H1 (cell line): ENCODE results near the gene UVRAG.
"Not testable (repeated sequence)": the region's sequence is repeated elsewhere in the genome, so short reads cannot be mapped to it uniquely, and the experiment has no call there.

Source experiments
- CEBPB ChIP-seq: IDR thresholded peaks from 2 replicates; pipeline ENCODE4 v1.6.1; 2012; ENCODE audit warnings: low read depth, low read length
- CREB1 ChIP-seq: IDR thresholded peaks from 2 replicates; pipeline ENCODE4 v1.6.1; 2012; ENCODE audit warnings: inconsistent platforms
- CTCF ChIP-seq, 3 experiments: IDR thresholded peaks; 1 replicate in 2 of 3; 2 replicates in 1 of 3; pipeline versions ENCODE4 v1.5.1 to v1.6.1; 2011; ENCODE audit warnings: low read length in 3 of 3, mild to moderate bottlenecking in 3 of 3, inconsistent platforms in 2 of 3, low read depth in 1 of 3, moderate library complexity in 1 of 3; ENCODE audit not compliant: insufficient read depth in 1 of 3; ENCODE audit errors: control extremely low read depth in 1 of 3
- EP300 ChIP-seq, 2 experiments: IDR thresholded peaks; 1 replicate in 1 of 2; 2 replicates in 1 of 2; pipeline ENCODE4 v1.6.1; 2011 to 2012; ENCODE audit warnings: low read depth in 2 of 2, low read length in 2 of 2, mild to moderate bottlenecking in 2 of 2, borderline replicate concordance in 1 of 2, inconsistent platforms in 1 of 2, moderate library complexity in 1 of 2
- EZH2 ChIP-seq: fragments of 200-600 bp; sonication (generic); IDR thresholded peaks from 2 replicates; pipeline ENCODE4 v1.7.1; 2012; ENCODE audit warnings: low read depth, mild to moderate bottlenecking, moderate library complexity, low read length, inconsistent platforms; ENCODE audit not compliant: severe bottlenecking
- POLR2A ChIP-seq, 2 experiments: IDR thresholded peaks; 1 replicate in 1 of 2; 2 replicates in 1 of 2; pipeline ENCODE4 v1.6.1; 2011; ENCODE audit warnings: low read depth in 2 of 2, low read length in 2 of 2, mild to moderate bottlenecking in 2 of 2; ENCODE audit errors: control extremely low read depth in 1 of 2
- POLR2AphosphoS5 ChIP-seq: IDR thresholded peaks from 2 replicates; pipeline ENCODE4 v1.6.1; 2011; ENCODE audit warnings: low read depth, low read length
- RAD21 ChIP-seq, 2 experiments: IDR thresholded peaks in 1 of 2; conservative IDR thresholded peaks in 1 of 2; 2 replicates each; pipeline ENCODE4 v1.6.1; 2011; ENCODE audit warnings: low read depth in 2 of 2, low read length in 2 of 2, improper control_type of control experiment in 1 of 2, inconsistent platforms in 1 of 2, mild to moderate bottlenecking in 1 of 2, moderate library complexity in 1 of 2
- YY1 ChIP-seq: IDR thresholded peaks from 2 replicates; pipeline ENCODE4 v1.6.1; 2011; ENCODE audit warnings: low read depth, mild to moderate bottlenecking, low read length

DNA sequence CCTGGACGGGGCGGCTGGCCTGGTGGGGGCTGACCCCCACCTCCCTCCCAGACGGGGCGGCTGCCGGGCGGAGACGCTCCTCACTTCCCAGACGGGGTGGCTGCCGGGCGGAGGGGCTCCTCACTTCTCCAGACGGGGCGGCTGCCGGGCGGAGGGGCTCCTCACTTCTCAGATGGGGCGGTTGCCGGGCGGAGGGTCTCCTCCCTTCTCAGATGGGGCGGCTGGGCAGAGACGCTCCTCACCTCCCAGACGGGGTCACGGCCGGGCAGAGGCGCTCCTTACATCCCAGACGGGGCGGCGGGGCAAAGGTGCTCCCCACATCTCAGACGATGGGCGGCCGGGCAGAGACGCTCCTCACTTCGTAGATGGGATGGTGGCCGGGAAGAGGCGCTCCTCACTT lies 62.9 kb downstream of the UVRAG start:
- TF ChIP-seq CTCF (IDR thresholded peaks at IDR 0.05; ENCODE audit: control extremely low read depth in 1 of 3, insufficient read depth in 1 of 3, low read depth in 1 of 3, low read length in 3 of 3); POLR2AphosphoS5; CREB1; EZH2; EP300 (IDR thresholded peaks at IDR 0.05; ENCODE audit: borderline replicate concordance in 1 of 2, low read depth in 2 of 2, low read length in 2 of 2); POLR2A (IDR thresholded peaks at IDR 0.05; ENCODE audit: control extremely low read depth in 1 of 2, low read depth in 2 of 2, low read length in 2 of 2); CEBPB; YY1; RAD21 (IDR thresholded peaks at IDR 0.05 in 1 of 2, conservative IDR thresholded peaks at IDR 0.05 in 1 of 2; ENCODE audit: low read depth in 2 of 2, low read length in 2 of 2): not testable (repeated sequence)
